HG02938 (cell line): ENCODE results near the gene FNDC8.
"Not testable (repeated sequence)": the region's sequence is repeated elsewhere in the genome, so short reads cannot be mapped to it uniquely, and the experiment has no call there.

Experiments
- ATAC-seq: cut with Tn5 transposase; IDR thresholded peaks from one replicate; pipeline ENCODE4 v1.9.1; 2021; ENCODE audit warnings: mild to moderate bottlenecking, moderate library complexity; ENCODE audit not compliant: unreplicated experiment

The FNDC8 gene

DNA sequence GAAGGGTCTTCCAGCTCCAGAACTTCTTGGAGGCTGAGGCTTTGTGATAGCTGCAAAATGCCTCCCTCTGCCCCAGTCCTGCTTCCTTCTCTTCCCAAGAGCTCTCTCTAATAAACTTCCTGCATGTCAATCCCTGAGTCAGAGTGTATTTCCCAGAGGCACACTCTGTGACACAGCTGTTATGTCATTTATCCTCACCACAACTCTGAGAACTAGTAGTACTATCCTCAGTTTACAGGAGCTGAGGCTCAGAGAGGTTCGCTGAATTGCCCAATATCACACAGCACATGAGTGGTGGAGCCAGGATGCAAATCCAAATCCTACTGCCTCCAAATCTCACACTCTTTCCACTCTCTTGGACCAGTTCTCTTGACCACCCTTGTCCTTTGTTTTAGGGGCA lies 46.3 kb downstream of the FNDC8 start:
- ATAC-seq, result no peak

DNA sequence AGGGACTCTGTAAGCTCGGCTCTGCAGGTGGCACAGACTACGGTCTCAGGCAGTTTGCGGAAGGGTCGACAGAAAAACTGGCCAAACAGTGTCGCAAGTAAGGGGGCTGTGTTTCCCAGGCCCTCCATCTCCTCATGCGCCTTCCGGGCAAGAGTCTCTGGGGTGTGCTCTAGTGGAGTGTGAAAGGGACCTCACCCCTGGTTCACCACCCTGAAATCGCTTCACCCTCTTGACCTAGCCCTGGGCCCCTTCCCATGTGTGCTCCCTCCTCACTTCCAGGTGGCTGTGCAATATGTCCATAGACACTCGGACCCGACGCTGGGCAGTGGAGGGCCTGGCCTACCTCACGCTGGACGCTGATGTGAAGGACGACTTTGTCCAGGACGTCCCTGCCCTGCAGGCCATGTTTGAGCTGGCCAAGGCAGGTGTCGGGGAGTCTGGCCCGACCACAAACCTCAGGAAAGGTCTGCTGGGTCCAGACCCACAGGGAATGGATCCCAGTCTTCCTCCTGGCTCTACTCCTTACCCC lies 48.5 kb downstream of the FNDC8 start:
- no peak for ATAC-seq

DNA sequence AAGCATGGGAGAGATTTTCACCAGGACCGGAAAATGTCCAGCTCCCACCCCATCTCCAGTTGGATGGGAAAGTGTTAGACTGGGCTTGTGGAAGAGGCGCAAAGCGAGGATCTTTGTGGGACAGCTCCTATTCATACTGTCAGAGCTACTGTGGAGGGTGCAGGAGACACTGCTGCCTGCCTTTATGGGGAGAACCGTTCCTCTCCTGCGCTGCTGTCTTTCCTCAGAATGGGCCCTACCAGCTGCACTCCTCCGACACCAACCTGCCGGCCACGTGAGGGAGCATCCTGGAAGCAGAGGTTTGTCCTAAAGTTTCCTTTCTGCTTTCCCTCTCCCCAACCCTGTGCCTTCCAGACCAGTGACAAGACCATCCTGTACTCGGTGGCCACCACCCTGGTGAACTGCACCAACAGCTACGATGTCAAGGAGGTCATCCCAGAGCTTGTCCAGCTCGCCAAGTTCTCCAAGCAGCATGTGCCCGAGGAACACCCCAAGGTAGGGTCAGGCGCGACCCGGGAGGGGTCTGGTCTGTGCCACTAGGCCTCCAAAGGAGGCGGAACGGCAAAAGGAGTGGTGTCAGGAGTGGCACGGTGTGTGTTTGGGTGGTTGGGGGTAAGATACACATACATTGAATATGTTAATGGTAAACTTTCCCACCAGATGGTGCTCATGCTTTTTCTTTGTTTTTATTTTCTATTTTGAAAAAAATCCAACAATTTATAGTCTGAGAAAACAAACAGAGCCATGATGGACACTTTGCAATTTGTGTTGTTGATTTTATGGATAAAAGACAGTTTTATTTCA lies 49.8 kb downstream of the FNDC8 start:
- ATAC-seq, result no peak

DNA sequence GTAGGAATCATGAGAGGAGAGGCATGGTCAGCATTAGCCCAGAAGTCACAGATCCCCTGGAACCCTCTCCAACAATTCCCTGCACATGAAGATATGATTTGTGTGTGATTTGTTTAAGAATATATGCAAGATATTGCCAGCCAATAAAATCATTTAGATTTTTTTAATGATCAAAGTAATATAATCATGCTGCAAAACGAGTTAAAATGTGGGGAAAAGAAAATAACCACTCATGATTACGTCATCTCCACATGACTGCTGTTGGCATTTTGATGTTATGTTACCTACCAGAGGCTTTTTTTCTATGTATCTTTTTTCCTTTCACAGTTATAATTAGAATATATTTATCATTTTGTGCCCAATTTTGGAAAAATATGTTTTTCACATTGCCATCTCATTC lies 50.4 kb downstream of the FNDC8 start:
- no peak for ATAC-seq

DNA sequence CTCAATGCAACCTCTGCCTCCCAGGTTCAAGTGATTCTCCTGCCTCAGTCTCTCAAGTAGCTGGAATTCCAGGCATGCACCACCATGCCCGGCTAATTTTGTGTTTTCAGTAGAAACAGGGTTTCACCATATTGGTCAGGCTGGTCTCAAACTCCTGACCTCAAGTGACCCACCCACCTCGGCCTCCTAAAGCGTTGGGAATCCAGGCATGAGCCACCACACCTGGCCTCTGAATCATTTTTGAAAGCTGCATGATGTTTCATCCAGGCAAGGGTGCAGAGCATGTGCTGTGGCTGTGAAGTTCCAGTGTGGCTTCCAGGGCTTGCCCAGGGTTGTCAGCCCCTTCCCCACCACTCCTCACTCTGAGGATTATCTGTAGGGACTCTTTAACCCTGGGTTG lies 50.9 kb downstream of the FNDC8 start:
- not testable (repeated sequence) for ATAC-seq

DNA sequence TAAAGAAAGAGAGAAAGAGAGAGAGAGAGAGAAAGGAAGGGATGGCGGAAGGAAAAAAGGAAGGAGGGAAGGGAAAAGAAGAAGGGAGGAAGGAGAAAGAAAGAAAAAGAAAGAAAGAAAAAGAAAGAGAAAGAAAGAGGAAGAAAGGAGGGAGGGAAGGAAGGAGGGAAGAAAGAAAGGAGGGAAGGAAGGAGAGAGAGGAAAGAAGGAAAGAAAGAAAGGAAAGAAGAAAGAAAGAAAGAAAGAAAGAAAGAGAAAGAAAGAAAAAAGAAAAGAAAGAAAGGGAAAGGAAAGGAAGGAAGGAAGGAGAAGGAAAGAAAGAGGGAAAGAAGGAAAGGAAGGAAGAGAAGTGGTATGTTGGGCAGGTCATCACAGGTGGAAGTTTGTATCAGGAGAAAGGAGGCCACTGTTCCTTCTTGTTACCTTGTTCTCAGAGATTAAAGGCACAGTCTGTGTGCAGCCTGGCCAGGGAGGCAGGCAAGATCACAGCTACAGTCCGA lies 53.5 kb downstream of the FNDC8 start:
- no peak for ATAC-seq

DNA sequence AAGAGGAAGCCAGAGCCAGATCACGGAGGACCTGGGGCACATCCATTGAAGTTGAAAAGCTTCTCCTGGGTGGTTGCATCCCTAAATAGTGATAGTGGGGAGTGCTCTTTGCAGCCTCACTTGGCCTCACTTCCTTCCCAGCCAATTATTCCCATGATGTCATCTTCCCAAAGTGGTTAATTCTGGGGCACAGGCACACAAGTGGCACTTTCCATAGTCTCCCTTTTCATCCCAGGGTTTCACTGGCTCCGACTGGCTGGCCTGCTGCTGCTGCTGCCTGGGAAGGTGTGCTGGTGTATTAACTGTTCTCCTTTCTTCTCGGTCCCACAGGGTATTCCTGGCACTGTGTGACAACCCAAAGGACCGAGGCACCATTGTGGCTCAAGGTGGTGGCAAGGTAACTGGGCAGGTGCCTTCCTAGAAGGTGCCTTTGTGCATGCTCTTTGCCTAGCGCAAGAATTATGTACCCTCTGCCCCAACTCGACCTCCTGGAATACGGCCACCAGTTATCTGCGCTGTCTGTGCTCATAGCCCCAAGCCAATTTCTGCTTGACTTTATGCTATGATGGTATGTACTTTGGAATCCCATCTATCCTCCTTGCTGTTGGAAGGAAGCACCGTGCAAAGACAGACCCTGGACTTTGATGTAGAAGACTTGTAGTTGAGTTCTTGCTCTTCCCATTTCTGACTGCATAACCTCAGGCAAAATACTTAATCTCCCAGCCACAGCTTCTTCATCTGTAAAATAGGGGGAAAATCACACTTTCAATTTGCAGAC lies 54.4 kb downstream of the FNDC8 start:
- ATAC-seq, result no peak

DNA sequence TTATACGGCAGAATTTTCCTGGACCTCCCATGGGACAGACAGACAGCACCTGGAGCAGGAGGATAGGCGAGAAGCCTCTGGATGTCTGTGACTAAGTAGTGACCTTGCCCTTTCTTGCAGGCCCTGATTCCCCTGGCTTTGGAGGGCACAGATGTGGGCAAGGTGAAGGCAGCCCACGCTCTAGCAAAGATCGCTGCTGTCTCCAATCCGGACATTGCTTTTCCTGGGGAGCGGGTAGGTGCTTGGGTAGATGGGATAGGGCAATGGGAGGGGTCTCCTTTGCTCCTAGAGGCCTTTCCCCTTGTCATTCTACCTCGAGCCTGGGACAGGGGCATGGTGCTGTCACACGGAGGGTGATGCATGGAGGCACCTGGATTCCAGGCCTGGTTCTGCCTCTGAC lies 55.5 kb downstream of the FNDC8 start:
- no peak for ATAC-seq

DNA sequence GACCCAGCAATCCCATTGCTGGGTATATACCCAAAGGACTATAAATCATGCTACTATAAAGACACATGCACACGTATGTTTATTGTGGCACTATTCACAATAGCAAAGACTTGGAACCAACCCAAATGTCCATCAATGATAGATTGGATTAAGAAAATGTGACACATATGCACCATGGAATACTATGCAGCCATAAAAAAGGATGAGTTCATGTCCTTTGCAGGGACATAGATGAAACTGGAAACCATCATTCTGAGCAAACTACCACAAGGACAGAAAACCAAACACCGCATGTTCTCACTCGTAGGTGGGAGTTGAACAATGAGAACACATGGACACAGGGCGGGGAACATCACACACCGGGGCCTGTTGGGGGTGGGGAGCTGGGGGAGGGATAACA lies 58.0 kb downstream of the FNDC8 start:
- ATAC-seq, result not testable (repeated sequence)
